Gastroesophageal sphincter (tissue), 4 donors: ENCODE measurements around the gene UNC5A. TPM values are rescaled to one million over a fixed set of nuclear protein-coding genes. Genes with fewer than 3 reads are reported as not detected.

ENCODE experiments used
- ATAC-seq: fragments of 150-250 bp; one replicate; pipeline ENCODE4 v1.9.1; 2016; ENCODE audit warnings: mild to moderate bottlenecking, moderate library complexity
- H3K27ac ChIP-seq, 4 donors: fragments of 200-600 bp; sonication (generic) in 3 of 4; 1 replicate in 3 of 4; 2 replicates in 1 of 4; pipeline ENCODE4 v1.5.1; 2016 to 2019
- H3K27me3 ChIP-seq: fragments of 200-600 bp; sonication (generic); one replicate; pipeline ENCODE4 v1.5.1; 2019
- H3K36me3 ChIP-seq, 2 donors: fragments of 200-600 bp; sonication (generic); one replicate each; pipeline ENCODE4 v1.5.1; 2019; ENCODE audit warnings: control low read depth in 1 of 2
- H3K4me1 ChIP-seq, 3 donors: fragments of 200-600 bp; sonication (generic); 1 replicate in 2 of 3; 2 replicates in 1 of 3; pipeline ENCODE4 v1.5.1; 2016 to 2019; ENCODE audit warnings: control low read depth in 2 of 3
- H3K4me3 ChIP-seq, 2 donors: fragments of 200-600 bp; sonication (generic); one replicate each; pipeline ENCODE4 v1.5.1; 2019; ENCODE audit warnings: mild to moderate bottlenecking in 1 of 2, moderate library complexity in 1 of 2
- H3K9me3 ChIP-seq, 3 donors: fragments of 200-600 bp; sonication (generic); one replicate each; pipeline ENCODE4 v1.5.1; 2017 to 2019; ENCODE audit warnings: control low read depth in 2 of 3
- EP300 ChIP-seq: sonication (generic); formaldehyde crosslinking; IDR thresholded peaks from one replicate; pipeline ENCODE4 v1.6.1; 2017; ENCODE audit warnings: antibody characterized with exemption, mild to moderate bottlenecking
- POLR2A ChIP-seq, 2 donors: fragments of 450-650 bp; IDR thresholded peaks; one replicate each; pipeline ENCODE4 v1.6.1; 2017; ENCODE audit warnings: antibody characterized with exemption in 2 of 2, mild to moderate bottlenecking in 2 of 2, moderate library complexity in 1 of 2
- POLR2AphosphoS5 ChIP-seq: sonication (generic); formaldehyde crosslinking; IDR thresholded peaks from one replicate; pipeline ENCODE4 v1.6.1; 2017; ENCODE audit warnings: antibody characterized with exemption
- WGBS, 2 donors: methylation state at CpG; one replicate each; pipeline ENCODE4 v1.1.5; 2018; ENCODE audit warnings: low coverage in 1 of 2; 5-methylcytosine and 5-hydroxymethylcytosine counted together
- total RNA-seq, 4 donors: library from RNA; depleted of rRNA; stranded (reverse); fragments of >200 nt; gene quantifications; one replicate each; pipeline ENCODE4 v1.1.0, GENCODE V29; 2016
- TF ChIP-seq, protein P1 (sequence below), 4 experiments: fragments of 200-600 bp in 2 of 4; fragments of 450-650 bp in 2 of 4; sonication (generic) in 1 of 4; IDR thresholded peaks; one replicate each; pipeline ENCODE4 v1.5.1; 2017 to 2019; ENCODE audit warnings: antibody characterized with exemption in 4 of 4, mild to moderate bottlenecking in 2 of 4, moderate library complexity in 2 of 4

The UNC5A gene
- total RNA-seq, 4 donors from 2014 or later, result 0.27 TPM; not detected in 3

DNA sequence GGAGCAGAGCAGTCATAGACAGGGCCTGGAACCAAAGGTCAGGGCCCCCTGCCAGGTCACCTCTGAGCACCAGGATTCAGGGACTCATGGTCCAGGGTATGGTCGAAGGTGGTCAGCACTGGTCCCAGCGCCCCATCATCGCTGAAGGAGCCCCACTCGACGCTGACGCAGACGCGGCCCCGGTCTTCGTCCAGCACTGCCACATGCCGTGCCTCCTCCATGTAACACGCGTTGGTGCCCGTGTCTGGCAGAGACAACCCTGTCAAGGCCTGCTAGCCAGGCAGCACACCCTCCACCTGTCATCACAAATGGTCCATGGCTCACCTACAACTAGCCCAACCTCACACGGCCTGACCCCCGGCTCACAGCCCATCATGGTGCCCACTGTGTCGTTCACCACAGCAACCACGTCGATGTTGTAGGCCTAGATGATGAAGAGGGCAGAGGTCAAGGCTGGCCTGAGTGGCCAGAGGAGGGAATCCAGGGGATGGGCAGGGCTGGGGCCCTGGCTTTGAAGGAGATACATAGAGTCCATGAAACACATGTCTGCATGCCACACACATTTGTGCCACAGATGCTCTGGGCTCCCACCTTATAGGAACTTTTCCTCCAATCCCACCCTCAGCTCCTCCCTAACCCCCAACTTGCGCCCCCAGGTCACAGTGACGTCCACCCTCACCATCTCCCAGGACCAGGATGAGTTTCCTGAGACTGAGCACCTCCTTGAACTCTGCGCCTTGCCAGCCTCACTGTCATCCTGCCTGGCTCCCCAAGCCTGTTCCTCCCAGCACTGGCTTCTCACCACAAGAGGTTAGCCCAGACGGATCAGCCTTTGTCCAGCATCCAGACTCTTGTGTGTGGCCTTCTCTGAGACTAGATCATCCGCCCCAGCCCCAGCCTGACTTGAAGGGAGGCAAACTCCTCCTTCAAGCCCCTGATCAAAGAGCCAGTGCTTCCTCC is 79.2 kb downstream of the UNC5A start:
- no peaks in the 10 kb centered on the region for H3K36me3 ChIP-seq
- no peak overlapping the region for H3K27ac ChIP-seq
- no peak for ATAC-seq
- no peaks in the 10 kb centered on the region for H3K9me3 ChIP-seq
- H3K4me1 ChIP-seq, result no peaks in the 10 kb centered on the region
- TF ChIP-seq, protein P1, sequence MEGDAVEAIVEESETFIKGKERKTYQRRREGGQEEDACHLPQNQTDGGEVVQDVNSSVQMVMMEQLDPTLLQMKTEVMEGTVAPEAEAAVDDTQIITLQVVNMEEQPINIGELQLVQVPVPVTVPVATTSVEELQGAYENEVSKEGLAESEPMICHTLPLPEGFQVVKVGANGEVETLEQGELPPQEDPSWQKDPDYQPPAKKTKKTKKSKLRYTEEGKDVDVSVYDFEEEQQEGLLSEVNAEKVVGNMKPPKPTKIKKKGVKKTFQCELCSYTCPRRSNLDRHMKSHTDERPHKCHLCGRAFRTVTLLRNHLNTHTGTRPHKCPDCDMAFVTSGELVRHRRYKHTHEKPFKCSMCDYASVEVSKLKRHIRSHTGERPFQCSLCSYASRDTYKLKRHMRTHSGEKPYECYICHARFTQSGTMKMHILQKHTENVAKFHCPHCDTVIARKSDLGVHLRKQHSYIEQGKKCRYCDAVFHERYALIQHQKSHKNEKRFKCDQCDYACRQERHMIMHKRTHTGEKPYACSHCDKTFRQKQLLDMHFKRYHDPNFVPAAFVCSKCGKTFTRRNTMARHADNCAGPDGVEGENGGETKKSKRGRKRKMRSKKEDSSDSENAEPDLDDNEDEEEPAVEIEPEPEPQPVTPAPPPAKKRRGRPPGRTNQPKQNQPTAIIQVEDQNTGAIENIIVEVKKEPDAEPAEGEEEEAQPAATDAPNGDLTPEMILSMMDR (IDR thresholded peaks at IDR 0.05), result no peak
- TF ChIP-seq POLR2AphosphoS5 (no peak), EP300 (no peak), POLR2A (IDR thresholded peaks at IDR 0.05) (no peak)
- no peak overlapping the region for H3K4me3 ChIP-seq
- H3K27me3 ChIP-seq, result peaks cover 7% of the 10 kb centered on the region
- 67 to 100% methylated on average over 1 to 3 of the region's 24 CpGs for WGBS, 2 donors

DNA sequence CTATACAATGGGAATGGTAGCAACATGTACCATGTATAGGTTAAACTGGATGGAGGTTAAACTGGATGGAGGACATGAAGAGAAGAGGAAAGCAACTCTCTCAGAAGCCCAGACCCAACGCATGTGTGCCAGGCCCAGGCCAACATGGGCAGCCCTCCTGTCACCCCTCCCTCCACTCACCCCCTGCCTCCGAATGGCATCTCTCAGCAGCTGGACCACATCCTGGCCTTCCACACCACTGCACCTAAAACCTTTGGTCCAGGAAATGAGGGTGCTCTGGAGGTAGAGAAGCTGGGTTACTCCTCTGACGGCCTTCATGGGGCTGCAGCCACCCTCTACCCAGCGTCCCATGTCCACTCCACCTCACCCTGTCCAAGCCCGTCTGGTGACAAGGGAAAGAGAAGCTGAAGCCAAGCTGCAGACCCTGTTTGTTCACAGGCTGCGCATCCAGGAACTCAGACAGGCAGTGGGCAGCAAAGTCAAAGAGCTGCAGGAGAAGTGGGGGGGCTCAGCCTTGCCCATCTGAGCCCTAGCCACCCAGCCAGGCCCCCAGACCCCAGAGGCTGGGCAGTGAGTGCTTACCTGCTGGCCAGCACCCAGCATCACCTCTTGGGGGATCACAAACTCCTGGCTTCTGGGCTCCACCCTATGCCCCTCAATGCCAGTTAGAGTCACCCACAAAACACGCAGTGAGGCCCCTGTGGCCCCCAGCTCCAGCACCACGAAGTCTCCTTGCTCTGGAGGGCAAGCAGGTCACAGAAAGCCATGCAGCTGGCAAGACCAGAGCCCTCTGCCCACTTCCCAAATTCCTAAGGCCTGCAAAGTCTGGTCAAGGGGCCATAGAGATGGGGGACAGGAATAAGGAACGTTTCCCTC is 80.3 kb downstream of the UNC5A start:
- 67% methylated on average over 1 of the region's 9 CpGs; no CpG with 5 or more reads in 1 of the 2 donors for WGBS, 2 donors
- H3K27me3 ChIP-seq, result peaks cover 7% of the 10 kb centered on the region
- TF ChIP-seq POLR2AphosphoS5 (no peak), POLR2A (IDR thresholded peaks at IDR 0.05) (no peak), EP300 (no peak)
- TF ChIP-seq, protein P1 (IDR thresholded peaks at IDR 0.05), result no peak

DNA sequence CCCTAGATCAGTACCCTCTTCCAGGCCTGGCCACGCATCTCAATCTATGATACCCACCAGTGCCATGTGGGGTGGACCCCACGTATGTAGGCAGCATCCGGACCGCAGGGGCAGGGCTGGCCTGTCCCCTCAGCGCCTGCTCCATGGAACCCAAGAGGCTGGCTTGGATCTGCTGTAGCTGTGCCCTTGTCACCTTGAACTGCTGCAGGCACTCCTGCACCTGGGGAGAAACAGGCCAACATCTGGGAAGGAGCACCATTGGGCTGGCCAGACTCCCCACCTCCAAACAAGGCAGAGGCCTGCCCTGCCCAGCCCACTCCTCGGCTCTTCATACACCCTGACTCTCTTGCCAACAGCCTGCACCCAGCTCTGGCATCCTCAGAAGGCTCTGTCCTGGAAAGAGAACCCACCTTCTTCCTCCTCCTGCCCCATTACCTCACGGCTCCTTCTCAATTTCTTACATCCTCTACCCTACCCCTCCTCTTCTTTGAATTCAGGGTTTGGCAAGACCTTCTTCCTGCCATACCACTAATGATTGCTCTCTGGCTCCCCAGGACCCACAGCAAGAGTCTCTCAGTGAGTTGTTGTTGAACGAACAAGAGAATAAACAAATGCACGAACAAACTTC is 81.1 kb downstream of the UNC5A start:
- no peaks in the 10 kb centered on the region for H3K36me3 ChIP-seq
- no peaks in the 10 kb centered on the region for H3K4me1 ChIP-seq
- no peak overlapping the region for H3K4me3 ChIP-seq
- TF ChIP-seq EP300, result no peak
- TF ChIP-seq POLR2AphosphoS5, result no peak
- TF ChIP-seq, protein P1 (IDR thresholded peaks at IDR 0.05), result no peak
- H3K27ac ChIP-seq, result no peak overlapping the region
- WGBS, 2 donors, result 44 to 86% methylated on average over 1 to 3 of the region's 9 CpGs
- ATAC-seq, result no peak
- no peaks in the 10 kb centered on the region for H3K9me3 ChIP-seq
- H3K27me3 ChIP-seq, result peaks cover 7% of the 10 kb centered on the region

More for the DNA sequence above, 80.3 kb downstream of the UNC5A start:
- H3K9me3 ChIP-seq, result no peaks in the 10 kb centered on the region
- no peak overlapping the region for H3K27ac ChIP-seq
- no peaks in the 10 kb centered on the region for H3K36me3 ChIP-seq
- no peak for ATAC-seq
- no peak overlapping the region for H3K4me3 ChIP-seq
- no peaks in the 10 kb centered on the region for H3K4me1 ChIP-seq

DNA sequence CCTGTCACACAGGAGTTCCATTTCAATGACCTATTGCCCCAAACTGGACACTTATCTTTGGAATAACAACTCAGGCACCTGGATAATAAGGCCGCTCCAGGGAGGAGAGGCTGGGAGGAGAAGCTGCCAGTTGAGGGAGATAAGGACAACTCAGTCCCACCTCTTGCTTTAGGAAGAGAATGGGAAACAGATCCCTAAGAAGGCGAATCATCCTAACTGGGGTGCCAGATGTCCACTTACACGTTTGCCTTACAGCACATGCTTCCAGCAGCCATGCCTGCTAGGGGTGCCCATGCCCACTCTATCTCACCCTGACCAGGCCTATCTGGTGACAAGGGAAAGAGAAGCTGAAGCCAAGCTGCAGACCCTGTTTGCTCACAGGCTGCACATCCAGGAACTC is 82.3 kb downstream of the UNC5A start:
- Histone ChIP-seq H3K4me3 (no peak overlapping the region), H3K36me3 (no peaks in the 10 kb centered on the region), H3K4me1 (no peaks in the 10 kb centered on the region), H3K27ac (no peak overlapping the region), H3K27me3 (peaks cover 7% of the 10 kb centered on the region), H3K9me3 (no peaks in the 10 kb centered on the region)
- TF ChIP-seq, protein P1 (IDR thresholded peaks at IDR 0.05), result no peak
- TF ChIP-seq POLR2AphosphoS5 (no peak), POLR2A (IDR thresholded peaks at IDR 0.05) (no peak)
- 37 to 44% methylated on average over 1 to 3 of the region's 3 CpGs for WGBS, 2 donors
- no peak for ATAC-seq
